ENCODE data around the gene STT3B.
A peak's percentile ranks its signal among the peaks of the same experiment; 100 is the strongest.
"Not testable (repeated sequence)": the region's sequence is repeated elsewhere in the genome, so short reads cannot be mapped to it uniquely, and the experiment has no call there.

The STT3B gene

DNA sequence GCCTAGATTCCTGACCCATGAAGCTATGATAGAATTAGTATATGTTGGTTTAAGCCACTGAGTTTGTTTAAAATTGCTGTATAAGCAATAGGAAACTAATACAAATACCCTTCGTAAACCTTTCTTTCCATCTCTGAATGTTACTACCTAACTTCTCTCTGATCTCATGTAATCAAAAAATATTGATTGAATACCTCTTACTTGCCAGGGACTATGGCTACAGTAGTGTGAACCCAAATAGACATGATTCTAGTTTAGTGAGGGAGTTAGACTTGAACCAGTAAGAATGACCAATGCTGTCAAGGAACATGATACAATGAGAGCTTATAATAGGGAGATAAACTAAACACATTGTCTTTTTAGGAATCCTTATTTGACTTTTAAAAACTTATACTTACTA is 19.4 kb downstream of the STT3B start:
- no peak for FAIRE-seq

DNA sequence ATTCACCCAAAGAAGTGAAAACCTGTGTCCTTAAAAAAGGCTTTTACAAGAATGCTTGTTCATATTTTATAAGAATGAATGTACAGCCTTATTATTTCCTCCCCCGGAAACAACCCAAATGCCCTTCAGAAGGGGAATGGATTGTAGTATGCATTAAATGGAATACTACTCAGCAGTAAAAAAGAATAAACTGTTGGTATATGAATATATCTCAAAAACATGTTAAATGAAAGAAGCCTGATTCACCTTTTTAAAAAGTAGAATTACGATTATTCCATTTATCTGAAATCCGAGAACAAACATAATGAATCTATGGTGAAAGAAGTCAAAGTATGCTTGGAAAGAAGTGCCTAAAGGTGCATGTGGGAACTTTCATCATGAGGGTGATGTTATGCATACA is 20.5 kb downstream of the STT3B start:
- no peak for FAIRE-seq

DNA sequence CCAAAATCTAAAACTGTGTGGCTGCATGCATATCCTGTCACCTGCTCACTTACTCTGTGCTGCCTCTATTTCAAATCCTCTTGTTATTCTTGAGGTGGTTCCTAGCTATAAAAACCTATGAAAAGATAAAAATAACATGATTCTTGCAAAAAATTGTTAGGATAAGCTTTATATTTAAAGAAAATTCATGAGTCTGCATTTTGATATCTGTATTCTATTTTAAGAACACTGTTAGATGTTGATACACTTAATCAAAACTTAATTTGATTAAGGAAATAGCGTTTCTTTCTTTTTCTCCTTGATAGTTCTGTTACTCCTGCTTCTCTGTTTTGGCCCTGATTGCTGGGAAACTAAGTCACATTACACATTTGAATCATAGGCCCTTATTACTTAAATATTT is 22.5 kb downstream of the STT3B start:
- FAIRE-seq = no peak

DNA sequence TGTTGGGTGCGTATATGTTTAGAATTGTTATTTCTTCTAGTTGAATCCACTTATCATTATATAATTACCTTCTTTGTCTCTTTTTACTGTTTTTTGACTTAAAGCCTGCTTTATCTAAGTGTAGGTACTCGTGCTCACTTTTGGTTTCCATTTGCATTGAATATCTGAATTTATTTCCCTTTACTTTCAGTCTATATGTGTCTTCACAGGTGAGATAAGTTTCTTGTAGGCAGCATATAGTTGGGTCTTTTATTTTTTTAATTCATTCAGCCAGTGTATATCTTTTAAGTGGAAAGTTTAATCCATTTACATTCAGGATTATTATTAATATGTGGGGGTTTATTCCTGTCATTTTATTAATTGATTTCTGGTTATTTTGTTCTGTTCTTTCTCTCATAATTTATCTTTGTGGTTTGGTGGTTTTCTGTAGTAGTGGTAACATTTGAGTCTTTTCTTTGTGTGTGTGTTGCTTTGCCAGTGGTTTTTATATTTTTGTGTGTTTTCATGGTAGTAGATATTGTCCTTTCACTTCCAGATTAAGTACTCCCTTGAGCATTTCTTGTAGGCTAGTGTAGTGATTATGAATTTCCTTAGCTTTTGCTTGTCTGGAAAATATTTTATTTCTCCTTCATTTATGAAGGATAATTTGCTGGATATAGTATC is 27.3 kb downstream of the STT3B start:
- peak; percentile 8 for FAIRE-seq

DNA sequence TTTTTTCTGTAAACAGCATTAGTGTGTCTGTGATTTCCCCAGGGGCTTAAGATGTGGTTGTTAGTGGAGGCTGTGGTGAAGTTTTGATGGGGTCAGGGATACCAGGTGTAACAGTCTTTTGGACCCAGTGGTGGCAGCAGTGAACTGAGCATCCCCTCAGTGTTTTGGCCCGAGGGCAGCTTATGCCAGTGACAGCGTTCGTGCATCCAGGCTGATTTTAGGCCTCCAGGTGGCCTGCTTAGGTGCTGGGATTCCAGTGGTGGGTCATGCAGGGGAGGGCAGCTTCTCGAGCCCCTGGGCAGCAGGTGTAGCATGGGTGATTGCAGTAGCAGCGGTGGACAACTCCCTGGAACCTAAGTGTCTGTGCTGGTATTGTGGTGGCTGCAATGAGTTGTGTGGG is 29.2 kb downstream of the STT3B start:
- FAIRE-seq = no peak

DNA sequence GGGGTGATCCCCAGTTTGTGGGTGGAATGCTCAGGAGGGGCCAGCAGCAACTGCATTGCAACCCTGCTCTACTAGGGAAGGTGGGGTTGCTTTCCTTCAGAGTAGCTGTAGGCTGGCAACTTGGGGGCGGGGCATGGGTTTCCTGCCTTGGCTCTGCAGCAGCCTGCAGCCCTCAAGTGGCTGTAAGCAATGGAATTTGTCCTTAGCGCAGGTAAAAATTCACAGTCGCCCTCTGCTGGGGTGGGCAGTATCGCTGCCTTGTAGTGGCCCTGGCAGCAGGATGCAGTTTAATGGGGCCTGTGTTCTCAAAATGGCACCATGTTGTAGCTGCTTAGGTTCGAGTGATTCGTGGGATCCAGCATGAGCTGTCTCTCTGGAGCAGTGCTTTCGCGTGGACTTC is 29.8 kb downstream of the STT3B start:
- FAIRE-seq = no peak

DNA sequence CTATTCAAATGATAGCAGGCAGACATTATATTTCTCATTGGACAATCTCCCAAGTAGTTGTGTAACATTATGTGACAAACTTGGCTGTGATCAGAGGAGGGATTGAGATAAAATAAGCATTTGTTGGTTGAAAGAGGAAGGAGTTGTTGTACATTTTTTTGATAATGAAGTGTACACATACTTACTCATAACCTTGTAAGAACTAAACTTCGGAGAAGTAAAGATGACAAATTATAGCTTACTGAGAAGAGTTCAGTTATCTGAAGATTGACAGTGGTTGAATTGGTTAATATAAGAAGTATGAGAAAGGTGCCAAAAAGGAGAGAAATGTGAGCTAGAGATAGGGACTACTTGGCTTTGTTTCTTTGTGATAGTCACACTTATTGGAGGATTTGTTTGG is 32.6 kb downstream of the STT3B start:
- no peak for FAIRE-seq

DNA sequence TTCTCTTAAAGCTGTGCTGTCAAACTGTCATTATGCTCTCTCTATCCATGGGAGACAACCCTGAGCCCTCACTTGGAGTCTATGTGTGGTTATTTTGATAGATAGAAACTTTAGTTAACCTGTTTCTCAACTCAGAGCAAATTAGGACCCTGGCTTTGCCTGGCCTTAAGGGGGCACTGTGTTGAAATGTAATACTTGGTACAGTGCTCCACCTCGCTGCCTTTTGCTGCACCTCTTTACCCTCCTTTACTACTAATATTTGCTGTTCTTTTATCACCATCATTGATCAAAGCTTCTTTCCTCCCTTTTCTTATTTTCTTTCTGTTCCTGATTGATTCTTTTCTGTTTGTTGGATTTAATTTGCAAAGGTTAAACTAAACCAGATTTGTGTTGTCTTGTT is 34.3 kb downstream of the STT3B start:
- FAIRE-seq = no peak

DNA sequence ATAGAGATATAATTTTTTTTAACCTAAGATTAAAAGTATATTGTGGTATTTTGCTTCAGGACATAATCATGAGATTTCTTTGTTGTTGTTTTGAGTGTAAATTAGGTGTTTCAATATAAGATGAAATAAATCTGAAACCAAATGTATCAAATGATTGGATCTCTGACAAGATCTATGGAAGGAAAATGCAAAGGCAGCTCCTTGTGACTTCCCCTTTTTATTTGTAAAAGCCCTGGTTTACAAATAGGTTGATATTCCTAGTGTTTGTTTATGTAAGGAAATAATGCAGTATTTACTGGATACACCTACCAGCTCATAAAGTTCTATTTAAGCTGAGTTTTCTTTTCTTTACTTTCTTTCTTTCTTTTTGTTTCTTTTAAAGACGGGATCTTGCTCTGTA is 35.9 kb downstream of the STT3B start:
- FAIRE-seq = no peak

DNA sequence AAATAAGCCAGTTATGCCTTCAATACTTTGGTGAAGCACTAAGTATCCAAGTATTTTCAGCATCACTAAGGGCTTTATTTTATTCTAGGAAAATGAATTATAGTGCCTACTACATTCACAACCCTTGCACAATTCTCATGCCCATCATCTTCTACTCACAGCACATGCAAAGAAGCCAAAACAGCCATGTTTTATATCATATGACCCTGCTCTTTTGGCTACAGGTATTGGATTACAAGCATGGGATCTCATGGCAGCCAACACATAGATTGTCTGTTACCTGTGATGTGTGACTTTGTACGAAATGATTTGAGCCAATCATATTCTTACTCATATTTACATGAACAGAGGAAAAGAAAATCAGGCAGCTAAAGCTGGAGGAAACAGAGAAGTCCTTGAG is 38.6 kb downstream of the STT3B start:
- no peak for FAIRE-seq

DNA sequence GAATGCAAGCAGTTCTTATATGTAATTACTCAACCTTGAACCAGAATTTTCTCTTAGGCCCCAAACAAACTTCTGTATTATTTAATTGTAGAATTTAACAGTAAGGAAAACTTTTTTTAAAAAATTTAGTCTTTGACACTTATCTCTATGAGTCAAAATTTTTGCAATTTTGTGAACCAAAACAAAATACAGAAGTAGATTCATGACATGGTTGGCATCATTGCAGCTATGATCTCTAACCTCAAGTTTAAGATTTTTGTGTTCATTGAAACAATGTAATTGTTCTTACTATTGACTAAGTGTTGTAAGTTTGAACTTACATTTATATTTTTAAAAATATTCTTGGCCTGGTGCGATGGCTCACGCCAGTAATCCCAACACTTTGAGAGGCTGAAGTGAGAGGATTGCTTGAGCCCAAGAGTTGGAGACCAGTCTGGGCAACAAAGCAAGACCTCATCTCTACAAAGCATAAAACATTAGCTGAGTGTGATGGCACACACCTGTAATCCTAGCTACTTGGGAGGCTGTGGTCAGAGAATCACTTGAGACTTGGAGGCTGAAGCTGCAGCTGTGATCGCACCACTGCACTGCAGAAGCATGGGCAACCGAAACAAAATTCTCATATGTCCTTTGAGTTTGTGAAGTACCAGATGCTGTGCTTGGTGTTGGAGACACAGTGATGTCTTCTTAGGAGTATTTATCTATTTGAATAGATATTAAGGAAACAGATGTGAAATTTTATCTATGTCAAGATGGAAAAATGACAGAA is 39.7 kb downstream of the STT3B start:
- FAIRE-seq = no peak

DNA sequence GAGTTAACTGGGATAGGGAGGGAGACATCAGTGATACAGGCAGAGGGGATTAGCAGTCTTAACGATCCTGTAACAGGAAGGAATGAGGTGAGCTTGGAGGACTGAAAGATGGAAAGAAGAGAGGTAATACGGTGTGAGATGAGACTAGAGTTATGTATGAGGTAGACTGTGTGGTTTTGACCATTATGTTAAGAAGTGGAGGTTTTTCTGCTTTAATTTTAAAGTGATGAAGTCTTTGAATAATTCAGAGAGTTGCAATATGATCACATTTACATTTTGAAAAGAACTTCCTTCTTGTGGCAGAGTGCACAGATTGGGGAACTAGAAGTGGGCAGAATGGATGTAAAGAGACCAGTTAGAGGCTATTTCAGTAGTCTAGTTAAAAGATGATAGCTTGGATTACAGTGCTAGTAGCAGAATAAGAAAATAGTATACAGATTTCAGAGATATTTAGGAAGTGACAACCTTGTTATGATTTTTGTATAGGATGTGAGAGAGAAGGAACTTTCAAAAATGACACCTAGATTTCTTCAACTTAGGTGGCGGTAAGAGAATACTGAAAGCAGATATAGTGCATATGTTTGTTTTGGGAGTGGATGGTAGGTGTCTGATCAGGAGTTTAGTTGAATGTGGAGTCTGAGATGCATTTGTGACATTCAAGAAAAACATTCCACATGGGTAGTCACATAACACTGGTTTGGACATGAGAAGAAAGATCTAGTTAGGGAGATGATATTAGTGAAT is 40.5 kb downstream of the STT3B start:
- no peak for FAIRE-seq

DNA sequence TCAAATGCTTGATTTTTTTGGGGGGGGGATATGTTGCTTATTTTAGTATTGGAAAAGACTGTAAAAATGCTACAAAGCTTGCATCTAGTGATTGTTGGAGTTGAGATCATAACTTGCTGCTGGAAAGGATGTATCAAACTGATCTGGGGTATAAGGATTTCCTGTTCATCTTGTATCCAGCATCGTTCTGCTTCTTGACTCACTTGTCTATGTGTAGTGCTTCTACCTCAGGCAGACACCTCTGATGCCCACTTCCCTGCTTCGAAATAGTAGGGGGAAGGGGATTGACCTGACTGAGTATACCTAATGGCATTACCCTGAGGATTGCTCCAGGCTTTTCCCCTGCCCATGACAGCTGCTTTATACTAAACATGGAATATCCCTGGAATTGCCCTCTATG is 42.7 kb downstream of the STT3B start:
- FAIRE-seq = no peak

DNA sequence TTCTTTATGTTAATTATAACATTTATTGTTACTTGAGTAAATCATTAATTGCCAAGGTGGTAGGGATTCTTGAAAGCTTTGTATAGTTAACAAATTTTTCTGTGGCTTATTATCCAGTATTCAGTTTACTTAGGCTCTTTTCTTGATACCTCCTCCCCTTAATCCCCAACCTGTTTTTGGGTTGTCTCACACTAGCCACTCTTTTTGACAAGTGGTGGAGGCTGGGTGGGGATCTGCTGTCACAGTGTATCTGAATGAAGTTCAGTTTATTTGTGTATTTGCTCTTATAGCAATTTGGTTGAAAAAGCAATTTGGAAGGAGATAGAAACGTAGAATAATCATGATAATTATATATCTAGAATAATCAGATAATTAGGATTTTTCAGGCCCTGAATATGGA is 43.8 kb downstream of the STT3B start:
- no peak for FAIRE-seq

DNA sequence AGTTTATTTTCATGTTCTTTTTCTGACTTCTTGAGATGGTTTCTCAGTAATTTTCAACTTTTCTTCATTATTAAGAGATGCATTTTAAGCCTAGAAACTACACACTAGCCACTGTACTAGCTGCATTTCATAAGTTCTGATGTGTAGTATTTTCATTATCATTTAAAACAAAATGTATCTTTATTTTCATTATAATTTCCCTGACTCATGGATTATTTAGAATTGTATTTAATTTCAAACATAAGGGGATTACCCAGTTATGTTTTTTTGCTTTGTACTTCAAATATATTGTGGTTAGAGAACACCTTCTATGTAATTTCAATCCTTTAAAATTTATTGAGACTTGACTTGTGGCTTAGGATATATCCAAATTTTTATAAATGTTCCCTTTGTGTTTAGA is 44.5 kb downstream of the STT3B start:
- FAIRE-seq = no peak

DNA sequence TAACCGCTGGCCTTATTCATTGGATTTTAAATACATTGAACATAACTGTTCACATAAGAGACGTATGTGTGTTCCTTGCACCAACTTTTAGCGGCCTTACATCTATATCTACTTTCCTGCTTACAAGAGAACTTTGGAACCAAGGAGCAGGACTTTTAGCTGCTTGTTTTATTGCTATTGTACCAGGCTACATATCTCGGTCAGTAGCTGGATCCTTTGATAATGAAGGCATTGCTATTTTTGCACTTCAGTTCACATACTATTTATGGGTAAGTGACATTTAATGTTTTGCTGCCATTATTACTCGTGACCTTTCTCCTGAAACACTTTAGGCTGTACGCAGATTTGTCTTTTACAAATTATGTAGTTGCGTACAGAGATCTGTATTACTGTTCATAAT is 47.1 kb downstream of the STT3B start:
- FAIRE-seq = no peak

DNA sequence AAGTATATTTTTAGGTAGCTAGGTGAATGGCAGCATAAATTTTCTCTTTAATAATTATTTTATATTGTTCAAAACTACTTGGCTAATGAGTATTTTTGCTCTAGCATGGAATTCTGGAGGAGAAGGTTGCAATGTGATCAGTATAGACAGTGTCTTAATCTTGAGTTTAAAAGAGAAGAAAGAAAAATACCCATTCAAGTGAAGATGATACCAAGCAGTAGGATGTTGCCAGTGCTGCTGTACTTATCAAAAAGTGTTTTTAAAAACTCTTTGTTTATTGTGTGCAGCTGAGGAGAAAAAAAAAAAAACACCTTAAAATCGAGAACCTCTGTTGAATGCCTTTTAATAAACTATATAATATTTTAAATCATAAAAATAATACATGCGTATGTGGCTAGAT is 47.9 kb downstream of the STT3B start:
- FAIRE-seq = no peak

DNA sequence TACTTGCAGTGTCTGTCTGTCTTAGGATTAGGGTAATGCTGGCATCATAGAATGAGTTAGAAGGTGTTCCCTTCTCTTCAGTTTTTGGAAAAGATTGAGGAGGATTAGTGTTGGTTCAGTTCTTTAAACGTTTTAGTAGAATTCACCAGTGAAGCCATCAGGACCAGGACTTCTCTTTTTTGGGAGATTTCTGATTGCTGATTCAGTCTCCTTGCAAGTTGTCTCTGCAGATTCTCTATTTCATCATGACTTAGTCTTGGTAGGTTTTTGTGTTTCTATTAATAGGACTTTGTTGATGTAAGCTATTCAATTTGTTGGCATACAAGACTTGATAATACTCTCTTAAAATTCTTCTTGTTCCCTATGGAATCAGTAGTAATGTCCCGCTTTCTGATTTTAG is 48.9 kb downstream of the STT3B start:
- FAIRE-seq = no peak

DNA sequence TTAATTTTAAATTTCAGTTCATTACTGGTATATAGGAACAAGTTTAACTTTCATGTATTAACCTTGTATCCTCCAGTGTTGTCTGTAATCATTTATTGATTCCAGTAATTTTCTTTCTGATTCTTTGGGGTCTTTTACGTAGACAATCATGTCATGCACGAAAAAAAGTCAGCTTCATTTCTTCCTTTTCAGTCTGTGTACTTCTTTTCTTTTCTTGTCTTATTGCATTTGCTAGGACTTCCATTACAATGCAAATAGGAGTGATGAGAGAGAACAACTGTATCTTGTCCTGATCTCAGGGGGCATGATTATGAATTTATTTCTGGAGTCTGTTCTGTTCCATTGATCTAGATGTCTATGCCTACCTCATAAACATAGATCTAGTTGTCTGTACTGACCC is 56.5 kb downstream of the STT3B start:
- FAIRE-seq = no peak

DNA sequence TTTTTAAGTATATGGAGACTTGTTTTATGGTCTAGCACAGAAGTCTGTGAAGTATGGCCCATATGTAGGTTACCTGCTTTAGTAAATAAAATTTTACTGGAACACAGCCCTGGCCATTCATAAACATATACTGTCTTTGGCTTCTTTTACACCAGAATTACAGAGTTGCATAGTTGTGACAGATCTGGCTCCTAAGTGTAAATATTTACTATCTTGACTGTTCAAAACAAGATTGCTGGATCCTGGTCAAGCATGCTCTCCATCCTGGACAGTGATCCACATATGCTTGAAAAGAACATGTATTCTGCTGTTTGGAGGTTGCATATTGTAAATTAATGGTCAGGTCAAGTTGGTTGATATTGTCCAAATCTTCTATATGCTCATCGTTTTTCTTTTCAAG is 57.9 kb downstream of the STT3B start:
- no peak for FAIRE-seq

DNA sequence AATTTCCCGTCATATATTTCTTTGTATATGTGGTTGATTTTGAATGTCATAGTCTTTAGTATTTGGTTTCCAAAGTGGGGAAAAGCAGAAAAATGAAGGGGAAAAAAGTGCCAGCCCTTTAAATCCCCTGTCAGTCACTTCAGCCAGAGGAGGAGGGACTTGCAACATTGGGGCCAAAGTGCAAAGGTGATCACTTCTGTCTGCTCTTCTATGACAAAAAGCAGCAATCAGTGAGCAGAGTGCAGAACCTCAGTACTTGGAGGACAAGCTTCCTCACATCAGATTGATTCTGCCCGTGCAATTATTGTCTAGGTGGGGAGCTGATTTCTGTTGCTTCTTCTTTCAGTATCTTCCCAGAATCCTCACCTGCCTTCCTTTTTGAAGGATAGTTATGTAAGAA is 60.0 kb downstream of the STT3B start:
- no peak for FAIRE-seq

DNA sequence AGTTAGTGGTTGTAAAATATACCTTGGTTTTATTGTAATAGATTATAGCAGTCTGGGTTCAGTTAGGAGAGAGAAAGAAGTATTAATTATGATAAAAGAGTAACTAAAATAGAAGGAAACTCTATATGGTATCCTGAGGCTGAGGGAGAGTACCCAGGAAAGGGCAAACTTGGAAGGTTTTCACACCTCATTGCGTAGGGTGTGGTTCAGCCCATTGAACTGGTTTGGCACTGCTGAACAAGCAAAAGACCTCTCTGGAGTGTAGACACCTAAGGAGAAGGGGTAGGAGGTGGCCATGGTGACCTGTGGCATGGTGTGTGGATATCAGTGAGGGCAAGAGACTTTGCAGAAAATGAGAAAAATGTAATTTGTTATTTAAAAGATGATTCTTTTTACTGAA is 63.5 kb downstream of the STT3B start:
- no peak for FAIRE-seq

DNA sequence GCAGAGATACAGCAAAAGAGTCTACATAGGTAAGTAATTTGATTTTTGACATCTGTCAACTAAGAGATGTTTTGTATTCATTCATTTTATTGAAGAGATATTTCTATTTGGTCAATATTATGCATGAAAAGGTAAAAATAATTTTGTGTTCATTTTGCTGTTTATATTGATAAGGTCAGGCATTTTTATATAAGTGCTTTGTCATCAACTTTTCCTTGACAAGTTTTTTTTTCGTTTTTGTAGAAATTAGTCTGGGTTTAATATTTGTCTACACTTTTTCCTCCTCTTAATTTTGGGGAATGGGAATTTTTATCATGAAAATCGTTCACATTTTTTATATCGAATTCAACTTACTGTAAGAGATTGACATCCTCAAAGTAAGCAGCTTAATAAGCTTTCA is 67.7 kb downstream of the STT3B start:
- FAIRE-seq = no peak

DNA sequence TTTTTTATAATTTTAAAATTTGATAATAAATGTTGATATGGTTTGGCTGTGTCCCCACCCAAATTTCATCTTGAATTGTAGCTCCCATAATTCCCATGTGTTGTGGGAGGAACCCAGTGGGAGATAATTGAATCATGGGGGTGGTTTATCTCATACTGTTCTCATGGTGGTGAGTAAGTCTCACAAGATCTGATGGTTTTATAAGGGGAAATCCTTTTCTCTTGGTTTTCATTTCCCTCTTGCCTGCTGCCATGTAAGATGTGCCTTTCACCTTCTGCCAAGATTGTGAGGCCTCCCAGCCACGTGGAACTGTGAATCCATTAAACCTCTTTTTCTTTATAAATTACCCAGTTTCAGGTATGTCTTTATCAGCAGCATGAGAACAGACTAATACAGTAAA is 72.6 kb downstream of the STT3B start:
- FAIRE-seq = not testable (repeated sequence)

Data from endometrium (tissue), 2 donors.